ENCODE data around the gene USP6NL.

- TF ChIP-seq, protein P1, sequence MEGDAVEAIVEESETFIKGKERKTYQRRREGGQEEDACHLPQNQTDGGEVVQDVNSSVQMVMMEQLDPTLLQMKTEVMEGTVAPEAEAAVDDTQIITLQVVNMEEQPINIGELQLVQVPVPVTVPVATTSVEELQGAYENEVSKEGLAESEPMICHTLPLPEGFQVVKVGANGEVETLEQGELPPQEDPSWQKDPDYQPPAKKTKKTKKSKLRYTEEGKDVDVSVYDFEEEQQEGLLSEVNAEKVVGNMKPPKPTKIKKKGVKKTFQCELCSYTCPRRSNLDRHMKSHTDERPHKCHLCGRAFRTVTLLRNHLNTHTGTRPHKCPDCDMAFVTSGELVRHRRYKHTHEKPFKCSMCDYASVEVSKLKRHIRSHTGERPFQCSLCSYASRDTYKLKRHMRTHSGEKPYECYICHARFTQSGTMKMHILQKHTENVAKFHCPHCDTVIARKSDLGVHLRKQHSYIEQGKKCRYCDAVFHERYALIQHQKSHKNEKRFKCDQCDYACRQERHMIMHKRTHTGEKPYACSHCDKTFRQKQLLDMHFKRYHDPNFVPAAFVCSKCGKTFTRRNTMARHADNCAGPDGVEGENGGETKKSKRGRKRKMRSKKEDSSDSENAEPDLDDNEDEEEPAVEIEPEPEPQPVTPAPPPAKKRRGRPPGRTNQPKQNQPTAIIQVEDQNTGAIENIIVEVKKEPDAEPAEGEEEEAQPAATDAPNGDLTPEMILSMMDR (IDR thresholded peaks at IDR 0.05): no peak
- TF ChIP-seq POLR2A (IDR thresholded peaks at IDR 0.05): no peak
Measured at GRCh38 chr10:11569471-11569870, 42.0 kb downstream of the USP6NL start.

Data from uterus (tissue), 2 donors.